GM19351 (cell line): ENCODE results near the gene LPGAT1.
"Not testable (repeated sequence)": the region's sequence is repeated elsewhere in the genome, so short reads cannot be mapped to it uniquely, and the experiment has no call there.

Experiments
- ATAC-seq: cut with Tn5 transposase; IDR thresholded peaks from one replicate; pipeline ENCODE4 v1.9.1; 2021; ENCODE audit warnings: mild to moderate bottlenecking, moderate library complexity; ENCODE audit not compliant: unreplicated experiment

The LPGAT1 gene, protein sequence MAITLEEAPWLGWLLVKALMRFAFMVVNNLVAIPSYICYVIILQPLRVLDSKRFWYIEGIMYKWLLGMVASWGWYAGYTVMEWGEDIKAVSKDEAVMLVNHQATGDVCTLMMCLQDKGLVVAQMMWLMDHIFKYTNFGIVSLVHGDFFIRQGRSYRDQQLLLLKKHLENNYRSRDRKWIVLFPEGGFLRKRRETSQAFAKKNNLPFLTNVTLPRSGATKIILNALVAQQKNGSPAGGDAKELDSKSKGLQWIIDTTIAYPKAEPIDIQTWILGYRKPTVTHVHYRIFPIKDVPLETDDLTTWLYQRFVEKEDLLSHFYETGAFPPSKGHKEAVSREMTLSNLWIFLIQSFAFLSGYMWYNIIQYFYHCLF

DNA sequence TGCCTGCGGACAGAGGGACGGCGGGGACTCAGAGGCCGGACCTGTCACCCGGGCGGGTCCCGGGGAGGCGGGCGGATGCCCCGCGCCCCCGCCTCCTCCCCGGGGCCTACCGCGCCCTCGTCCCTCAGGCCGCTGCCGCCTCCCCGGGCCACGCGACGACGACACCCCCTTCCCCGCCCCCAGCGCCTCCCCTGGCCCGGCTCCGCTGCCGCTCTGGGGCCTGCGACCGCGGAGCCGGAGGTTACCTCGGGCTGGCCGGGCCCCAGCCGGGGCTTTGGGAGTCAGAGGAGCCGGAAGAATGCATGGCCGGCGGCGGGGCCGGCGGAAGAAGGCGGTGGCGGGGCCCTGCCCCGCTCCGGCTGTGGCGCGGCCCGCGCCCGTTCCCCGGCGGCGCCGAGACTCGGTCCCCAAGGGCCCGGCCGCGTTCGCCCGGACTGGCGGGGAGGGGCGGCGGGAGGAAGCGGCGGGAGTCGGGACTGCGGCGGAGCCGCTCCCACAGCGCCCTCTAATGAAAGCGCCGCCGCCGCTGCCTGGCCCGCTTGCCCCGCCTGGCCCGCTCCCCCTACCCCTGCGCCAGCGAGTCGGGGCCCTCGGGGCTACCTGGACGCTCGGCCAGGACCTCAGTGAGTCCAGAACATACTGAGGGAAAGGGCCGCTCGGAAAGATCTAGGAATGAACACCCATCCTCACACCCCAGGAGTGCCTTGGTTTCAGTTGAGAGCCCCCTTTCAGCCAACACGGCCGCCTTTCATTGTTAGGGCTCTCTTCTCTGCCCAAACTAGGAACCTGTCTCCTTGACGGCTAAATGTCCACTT is at the start of gene LPGAT1:
TSS of gene LPGAT1 (minus strand) at position 436 of the 815 bp plus-strand sequence. CDS start 1,467 bp downstream, outside the sequence.
- peak; percentile 67 for ATAC-seq

DNA sequence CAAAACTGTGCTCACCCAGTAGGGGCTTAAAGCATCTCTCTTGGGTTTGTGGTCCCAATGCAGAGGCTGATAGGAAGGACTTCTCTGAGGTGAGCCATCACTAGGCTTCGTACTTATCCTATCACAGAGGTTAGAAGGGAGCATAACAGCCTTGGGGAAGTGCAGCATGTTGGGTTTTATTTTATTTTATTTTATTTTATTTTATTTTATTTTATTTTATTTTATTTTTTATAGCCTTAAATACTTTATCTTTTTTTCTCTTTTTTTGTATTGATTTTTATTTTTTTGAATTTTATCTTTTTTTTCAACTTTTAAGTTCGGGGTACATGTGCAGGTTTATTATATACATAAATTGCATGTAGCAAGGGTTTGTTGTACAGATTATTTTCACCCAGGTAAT is 48.9 kb upstream of the LPGAT1 start:
- no peak for ATAC-seq

DNA sequence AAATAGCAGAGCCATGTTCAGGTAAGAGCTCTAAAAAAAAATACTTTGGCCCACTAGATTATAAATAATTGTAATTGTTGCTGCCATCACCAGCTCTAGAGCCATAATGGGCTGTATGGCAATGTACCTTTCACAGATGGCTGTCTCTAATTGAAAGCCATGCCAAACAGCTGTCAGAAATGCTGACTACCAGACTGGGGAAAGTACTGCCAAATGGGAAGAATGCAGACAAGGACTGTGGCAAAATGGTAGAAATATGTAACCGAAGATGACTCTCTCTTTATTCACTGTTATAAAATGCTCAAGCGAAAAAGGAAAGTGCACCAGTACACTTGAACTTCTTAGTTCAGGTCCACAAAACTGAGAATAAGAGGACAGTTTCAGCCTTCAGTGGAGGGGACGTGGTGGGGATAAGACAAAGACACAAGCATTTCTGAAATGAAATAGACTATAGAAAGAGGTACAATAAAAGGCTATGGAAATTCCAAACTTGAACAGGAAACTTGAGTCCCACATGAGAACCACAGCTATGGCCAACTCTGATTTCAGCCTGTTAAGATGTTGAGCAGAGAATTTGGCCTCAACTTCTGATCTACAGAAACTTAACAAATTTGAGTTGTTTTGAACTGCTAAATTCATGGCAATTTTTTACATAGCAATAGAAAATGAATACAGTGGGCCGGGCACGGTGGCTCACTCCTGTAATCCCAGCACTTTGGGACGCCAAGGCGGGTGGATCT is 46.5 kb upstream of the LPGAT1 start:
- ATAC-seq, result no peak

DNA sequence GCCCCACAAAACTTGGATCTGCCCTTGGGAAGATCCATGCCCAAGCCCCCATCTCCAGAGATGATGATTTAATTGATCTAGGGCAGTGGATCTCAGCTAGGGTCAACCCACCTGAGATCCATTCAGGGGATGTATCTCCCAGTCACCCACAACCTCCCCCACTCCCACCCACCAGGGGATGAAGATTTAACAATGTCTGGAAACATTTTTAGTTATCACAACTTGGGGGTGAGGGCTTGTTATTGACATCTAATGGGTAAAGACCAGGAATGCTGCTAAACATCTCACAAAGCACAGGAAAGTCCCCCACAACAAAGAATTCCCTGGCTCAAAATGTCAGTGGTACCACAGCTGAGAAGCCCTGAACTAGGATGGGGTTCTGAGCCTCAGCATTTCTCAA is 45.0 kb upstream of the LPGAT1 start:
- no peak for ATAC-seq

DNA sequence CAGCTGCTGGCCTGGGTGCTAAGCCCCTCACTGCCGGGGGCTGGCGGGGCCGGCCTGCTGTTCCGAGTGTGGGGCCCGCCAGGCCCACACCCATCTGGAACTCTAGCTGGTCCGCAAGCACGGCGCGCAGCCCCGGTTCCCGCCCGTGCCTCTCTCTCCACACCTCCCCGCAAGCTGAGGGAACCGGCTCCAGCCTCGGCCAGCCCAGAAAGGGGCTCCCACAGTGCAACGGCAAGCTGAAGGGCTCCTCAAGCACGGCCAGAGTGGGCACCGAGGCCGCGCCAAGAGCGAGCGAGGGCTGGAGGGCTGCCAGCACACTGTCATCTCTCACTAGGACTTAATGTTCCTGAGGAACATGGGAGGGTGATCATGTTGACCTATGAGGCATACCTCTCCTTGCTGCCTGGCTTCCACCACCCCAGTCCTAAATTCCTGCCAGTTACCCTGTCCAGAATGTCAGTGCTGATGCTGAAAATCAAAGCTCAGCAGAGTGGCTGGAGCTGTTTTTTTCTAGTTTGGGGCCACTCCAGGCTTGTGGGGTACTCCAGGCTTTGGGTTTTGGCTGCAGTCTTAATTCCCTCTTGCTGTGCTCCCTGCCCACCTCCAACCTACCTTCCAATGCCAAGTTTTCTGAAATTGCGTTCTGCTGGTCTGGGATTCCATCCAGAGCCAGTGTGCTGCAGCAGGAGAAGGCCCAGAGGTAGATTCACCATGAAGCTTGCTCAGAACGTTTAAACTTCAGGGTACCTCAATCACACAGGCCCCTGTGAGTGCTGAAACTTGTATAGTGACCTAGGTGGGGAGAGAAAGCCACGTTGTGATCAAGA is 44.2 kb upstream of the LPGAT1 start:
- ATAC-seq, result no peak

DNA sequence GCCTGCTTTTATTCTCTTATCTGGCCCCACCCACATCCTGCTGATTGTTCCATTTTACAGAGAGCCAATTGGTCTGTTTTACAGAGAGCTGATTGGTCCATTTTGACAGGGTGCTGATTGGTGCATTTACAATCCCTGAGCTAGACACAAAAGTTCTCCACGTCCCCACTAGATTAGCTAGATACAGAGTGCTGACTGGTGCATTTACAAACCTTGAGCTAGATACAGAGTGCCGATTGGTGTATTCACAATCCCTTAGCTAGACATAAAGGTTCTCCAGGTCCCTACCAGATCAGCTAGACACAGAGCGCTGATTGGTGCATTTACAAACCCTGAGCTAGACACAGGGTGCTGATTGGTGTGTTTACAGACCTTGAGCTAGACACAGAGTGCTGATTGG is 43.2 kb upstream of the LPGAT1 start:
- not testable (repeated sequence) for ATAC-seq

DNA sequence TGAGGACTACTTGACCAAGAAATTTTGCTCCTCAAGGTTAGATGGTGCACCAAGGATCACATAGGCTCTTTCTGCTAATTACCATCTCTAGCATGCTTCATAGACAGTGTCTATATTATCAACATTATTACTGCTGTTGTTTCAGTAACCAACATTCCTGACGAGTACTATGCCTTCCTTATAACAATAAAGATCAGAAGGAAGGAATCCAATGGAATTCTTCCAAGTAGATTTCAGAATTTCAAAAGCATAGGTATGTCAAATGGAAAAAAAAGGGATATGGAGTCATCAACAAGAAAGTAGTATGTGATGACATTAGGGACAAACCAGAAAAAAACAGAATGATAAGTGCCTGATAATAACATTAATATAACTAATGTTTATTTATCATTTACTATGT is 39.6 kb upstream of the LPGAT1 start:
- ATAC-seq, result no peak

DNA sequence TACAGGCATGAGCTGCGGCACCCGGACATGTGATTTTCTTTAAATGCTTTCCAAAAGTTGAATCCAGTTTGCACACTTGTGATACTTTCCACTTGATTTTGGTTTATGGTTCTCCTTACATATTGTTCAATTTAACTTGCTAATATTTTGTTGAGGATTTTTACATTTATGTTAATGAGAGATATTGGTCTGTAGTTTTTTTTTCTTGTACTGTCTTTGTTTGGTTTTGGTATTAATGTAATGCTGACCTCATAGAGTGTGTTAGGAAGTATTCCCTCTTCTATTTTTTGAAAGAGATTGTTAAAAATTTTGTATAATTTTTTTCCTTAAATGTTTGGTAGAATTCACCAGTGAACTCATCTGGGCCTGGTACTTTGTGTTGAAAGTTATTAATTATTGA is 34.6 kb upstream of the LPGAT1 start:
- no peak for ATAC-seq

DNA sequence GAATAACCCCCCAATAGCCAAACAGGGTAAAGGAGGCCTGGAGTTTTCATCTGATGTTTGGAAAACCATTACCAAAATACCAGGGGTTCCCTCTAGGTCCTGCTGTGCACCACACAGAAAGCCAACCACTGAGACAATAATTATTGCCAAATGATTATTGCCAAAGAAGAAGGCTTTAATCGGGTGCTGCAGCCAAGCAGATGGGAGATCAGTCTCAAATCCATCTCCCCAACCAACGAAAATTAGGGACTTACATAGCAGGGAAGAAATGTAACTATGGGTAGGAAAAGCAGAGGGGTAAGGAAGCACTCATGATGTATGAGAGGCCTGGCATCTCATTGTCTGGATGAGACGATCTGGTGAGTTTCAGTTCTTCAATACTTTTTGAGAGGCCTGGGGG is 28.8 kb upstream of the LPGAT1 start:
- ATAC-seq, result no peak

DNA sequence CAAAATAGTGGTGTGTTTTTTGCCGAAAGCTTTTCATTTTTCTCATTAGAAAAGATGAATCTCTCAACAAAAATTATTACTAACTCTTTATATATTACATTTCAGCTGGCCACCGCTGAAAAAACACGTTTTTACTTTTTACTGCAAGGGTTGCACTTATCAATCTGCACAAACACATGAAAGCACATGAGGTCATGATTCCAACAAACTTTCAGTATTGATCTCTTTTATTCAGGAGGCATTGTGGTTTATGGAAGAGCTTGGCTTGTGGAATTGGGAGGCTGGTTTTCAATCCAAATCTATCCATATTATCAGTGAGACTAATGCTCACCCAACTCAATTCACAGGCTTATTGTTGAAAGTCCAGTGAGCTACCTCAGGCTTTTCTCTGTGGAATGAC is 20.6 kb upstream of the LPGAT1 start:
- ATAC-seq, result no peak

DNA sequence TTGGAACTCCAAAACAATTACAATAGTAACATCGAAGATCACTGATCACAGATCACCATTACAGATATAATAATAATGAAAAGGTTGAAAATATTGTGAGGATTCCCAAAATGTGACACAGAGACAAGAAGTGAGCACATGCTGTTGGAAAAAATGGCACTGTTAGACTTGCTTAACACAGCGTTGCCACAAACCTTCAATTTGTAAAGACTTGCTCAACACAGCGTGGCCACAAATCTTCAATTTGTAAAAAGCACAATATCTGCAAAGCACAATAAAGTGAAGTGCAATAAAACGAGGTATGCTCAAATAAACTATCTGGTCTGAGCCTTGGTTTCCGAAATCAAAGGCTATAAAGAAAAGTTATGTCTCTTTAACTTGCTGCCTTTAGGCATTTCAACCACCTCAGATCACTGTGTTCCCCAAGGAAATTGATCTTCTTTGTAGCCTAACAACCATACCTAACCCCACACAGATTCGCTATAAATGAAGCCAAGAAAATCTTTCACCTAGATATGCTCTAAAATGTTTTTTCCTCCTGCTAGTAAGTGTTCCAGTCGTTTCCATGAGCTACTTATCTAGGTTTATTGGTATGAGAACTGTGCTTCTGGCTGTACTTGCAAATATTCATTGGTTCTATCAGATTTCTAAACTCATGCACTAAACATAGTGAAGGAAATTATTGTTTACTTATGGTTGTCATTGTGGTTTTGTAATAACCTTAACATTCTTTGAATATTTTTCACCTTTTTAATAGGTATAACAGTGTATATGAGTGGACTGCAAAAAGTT is 13.1 kb upstream of the LPGAT1 start:
- no peak for ATAC-seq

DNA sequence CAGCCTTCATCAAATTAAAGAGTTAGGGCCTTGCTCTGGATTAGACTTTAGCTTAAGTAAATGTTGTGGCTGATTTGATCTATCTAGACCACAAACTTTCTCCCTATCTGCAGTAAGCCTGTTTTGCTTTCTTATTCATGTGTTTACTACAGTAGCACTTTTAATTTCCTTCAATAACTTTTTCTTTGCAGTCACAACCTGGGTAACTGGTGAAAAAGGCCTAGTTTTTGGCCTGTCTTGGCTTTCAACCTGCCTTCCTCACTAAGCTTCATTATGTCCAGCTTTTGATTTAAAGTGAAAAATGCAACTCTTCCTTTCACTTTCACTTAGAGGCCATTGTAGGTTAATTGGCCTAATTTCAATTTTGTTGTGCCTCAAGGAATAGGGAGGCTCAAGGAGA is 12.5 kb upstream of the LPGAT1 start:
- ATAC-seq, result no peak

DNA sequence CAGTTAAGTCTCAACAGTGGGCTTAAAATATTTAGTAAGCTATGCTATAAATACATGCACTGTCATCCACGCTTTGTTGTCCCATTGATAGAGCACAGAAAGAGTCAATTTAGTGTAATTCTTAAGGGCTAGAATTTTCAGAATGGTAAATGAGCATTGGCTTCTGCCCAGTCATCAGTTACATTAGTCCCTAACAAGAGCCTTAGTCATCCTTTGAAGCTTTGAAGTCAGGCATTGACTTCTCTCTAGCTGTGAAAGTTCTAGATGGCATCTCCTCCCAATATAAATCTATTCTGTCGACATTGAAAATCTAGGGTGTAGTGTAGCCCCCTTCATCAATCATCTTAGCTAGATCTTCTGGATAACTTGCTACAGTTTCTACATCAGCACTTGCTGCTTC is 12.0 kb upstream of the LPGAT1 start:
- ATAC-seq, result no peak

DNA sequence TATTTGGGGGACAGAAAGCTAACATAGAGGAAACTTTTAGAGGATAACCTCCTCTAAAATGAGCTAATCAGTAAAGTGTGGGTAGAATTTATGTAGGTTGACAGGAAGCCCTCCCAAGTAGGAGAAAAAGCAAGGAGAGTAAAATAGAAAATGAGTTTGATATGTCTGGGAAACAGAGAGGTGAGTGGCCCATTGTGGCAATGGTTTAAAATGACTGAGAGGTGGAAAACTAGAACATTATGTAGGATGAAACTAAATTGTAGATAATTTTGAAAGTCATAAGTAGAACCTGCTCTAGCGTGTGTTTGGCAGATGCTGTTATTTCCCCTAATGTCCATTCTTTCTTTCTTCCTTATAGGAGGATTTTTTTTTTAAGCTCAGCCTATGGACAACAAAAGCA is 8.5 kb upstream of the LPGAT1 start:
- no peak for ATAC-seq

DNA sequence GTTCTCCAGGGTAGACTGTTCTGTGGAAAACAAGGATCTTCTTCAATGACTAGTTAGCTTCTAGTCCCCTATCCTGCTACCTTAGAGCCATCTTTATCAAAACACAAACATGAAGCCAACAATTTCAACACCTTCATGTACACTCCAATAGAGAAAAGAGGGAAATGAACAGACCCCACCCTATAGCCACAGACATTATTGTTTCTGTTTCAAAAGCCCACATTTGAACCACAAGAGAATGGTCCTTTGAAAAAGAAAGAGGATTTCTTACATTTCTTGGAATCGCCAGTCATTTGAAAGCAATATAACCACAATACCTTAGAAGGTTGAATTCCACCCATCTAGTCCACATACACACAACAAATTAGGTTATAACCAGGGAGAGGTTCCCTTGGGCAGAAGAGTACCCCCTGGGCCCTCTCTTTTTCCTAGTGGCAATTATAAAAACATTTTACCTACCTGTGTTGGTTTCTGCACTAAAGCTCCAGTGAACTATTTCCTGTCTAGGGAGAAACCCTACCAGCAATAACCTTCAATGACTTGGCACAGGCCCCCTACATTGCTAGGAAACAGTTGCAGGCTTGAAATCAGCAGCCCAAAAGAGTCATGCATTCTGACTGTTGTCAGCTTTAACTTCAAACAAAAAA is 2.7 kb upstream of the LPGAT1 start:
- ATAC-seq, result no peak

DNA sequence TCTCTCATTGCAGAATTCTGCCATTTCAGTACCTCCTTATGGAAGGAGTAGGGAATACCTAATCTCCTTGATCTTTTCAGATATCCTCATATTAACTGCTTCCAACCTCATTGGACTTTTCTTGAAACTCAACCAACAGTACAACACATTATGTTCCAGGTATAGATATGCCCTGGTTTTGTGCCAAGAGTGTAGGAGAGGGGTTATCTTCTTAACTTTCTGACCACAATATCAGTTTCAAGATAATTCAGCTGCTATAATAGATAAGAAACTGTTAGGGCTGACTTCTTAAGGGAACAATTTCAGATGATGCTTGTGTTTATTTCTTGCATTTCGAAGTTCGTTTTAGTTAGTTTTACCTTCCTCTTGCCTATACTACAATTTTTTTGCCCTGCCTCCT is 2.1 kb upstream of the LPGAT1 start:
- ATAC-seq, result no peak

DNA sequence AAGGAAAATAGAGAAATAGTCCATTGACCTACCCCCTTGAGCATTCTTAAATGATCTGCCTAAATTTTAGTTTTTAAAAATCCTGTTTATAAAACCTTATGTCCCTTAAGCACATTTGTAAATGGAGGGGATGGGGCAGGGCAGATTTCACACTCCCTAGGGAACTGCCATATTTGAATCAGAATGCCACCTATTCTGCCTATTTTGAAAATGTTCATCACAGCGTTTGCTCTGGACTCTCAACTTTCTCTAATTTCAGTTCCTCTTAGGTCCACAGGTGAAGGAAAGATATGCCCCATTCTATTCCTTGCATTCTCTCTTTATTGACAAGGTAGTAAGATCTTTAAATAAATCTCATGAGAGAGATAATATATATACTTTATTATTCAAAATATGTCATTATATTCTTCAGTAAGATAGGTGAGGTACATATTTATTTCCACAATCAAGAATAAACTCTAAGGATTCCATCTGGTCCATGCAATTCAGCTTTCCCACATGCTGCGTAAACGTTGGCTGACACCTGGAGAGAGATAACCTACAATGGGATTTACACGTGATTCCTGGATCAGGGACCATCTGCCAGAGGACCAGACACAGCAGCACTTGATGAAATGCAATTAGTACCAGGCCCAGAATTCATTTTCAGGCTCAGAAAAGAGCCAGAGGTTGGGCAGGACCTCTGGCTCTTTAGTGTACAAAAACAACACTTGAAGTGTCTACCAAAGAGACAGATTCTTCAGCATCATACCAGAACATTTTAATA is 1.2 kb upstream of the LPGAT1 start:
- no peak for ATAC-seq

DNA sequence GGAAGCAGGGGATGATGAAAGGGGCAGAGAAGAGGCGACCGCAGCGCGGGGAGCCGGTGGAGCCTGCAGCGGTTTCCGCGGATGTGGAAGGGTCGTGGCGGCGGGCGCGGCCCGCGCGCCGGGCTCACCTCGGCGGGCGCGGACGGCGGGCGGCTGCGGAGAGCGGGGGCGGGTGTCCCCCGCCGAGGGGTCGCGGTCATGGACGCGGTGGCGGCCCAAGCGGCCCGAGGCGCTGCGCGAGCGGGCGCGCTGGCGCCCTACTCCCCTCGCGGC is 572 bp downstream of the LPGAT1 start:
- peak; percentile 24 for ATAC-seq
